ENCODE measurements around the gene CEP72.

The CEP72 gene

DNA sequence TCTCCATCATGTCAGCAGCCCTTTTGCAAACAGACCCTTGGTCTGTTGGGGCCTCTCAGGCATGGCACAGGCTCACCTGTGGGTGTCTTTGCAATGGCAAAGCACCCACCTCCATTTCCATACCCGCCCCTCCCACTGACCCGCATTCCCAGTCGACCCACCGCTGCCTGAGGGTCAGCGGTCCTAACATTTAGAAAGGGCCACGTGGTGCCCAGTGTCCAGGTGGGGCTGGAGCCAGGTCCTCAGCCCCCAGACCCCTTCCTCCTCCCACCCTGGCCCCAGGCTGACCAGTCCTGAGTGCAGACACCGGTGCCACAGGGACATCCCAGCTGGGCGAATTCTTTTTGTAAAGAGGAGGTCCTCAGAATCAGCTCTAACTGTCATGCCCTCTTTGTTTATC is 43.3 kb upstream of the CEP72 start:
- DNase-seq (ENCODE audit: extremely low read depth, low read depth): no peak
- H3K4me3 ChIP-seq (replicated peaks; ENCODE audit: low read depth, low read length): no peak overlapping the region
- TF ChIP-seq, protein P1, sequence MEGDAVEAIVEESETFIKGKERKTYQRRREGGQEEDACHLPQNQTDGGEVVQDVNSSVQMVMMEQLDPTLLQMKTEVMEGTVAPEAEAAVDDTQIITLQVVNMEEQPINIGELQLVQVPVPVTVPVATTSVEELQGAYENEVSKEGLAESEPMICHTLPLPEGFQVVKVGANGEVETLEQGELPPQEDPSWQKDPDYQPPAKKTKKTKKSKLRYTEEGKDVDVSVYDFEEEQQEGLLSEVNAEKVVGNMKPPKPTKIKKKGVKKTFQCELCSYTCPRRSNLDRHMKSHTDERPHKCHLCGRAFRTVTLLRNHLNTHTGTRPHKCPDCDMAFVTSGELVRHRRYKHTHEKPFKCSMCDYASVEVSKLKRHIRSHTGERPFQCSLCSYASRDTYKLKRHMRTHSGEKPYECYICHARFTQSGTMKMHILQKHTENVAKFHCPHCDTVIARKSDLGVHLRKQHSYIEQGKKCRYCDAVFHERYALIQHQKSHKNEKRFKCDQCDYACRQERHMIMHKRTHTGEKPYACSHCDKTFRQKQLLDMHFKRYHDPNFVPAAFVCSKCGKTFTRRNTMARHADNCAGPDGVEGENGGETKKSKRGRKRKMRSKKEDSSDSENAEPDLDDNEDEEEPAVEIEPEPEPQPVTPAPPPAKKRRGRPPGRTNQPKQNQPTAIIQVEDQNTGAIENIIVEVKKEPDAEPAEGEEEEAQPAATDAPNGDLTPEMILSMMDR (IDR thresholded peaks at IDR 0.05; ENCODE audit: low read depth, low read length, missing control alignments): no peak

DNA sequence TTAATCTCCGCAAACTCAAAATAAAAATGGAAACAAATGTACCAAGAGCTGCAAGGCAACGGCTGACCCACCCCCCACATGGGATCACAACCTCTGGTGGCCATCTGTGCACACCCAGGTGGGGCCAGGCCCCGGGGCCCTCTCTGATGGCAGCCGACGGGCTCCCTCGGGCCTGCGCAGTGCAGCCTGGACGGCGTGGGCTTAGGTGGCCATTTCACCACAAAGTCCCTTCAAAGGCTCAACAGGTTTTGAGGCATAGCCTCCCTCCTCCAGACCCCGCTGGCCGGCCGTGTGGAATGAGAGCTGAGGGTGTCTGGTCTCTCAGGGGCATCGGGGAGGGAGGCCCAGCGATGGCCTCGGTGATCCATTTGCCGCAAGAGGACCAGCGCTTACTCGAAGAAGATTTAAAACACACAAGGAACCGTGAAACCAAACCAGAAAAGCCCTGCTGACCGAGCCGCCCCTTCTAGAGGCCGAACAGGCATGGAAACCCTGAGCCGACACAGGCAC is 42.7 kb upstream of the CEP72 start:
- TF ChIP-seq, protein P1 (IDR thresholded peaks at IDR 0.05; ENCODE audit: low read depth, low read length, missing control alignments): no peak
- DNase-seq (ENCODE audit: extremely low read depth, low read depth): no peak
- no peak overlapping the region for H3K4me3 ChIP-seq (replicated peaks; ENCODE audit: low read depth, low read length)

- TF ChIP-seq, protein P1 (IDR thresholded peaks at IDR 0.05; ENCODE audit: low read depth, low read length, missing control alignments): no peak
- no peak for DNase-seq (ENCODE audit: extremely low read depth, low read depth)
- H3K4me3 ChIP-seq (replicated peaks; ENCODE audit: low read depth, low read length): no peak overlapping the region
Measured at GRCh38 chr5:569868-570361, 42.2 kb upstream of the CEP72 start.

- H3K4me3 ChIP-seq (replicated peaks; ENCODE audit: low read depth, low read length): no peak overlapping the region
- DNase-seq (ENCODE audit: extremely low read depth, low read depth): no peak
- TF ChIP-seq, protein P1 (IDR thresholded peaks at IDR 0.05; ENCODE audit: low read depth, low read length, missing control alignments): no peak
Measured at GRCh38 chr5:570446-570845, 41.7 kb upstream of the CEP72 start.

- no peak for DNase-seq (ENCODE audit: extremely low read depth, low read depth)
- TF ChIP-seq, protein P1 (IDR thresholded peaks at IDR 0.05; ENCODE audit: low read depth, low read length, missing control alignments): no peak
- no peak overlapping the region for H3K4me3 ChIP-seq (replicated peaks; ENCODE audit: low read depth, low read length)
Measured at GRCh38 chr5:570886-571285, 41.3 kb upstream of the CEP72 start.

DNA sequence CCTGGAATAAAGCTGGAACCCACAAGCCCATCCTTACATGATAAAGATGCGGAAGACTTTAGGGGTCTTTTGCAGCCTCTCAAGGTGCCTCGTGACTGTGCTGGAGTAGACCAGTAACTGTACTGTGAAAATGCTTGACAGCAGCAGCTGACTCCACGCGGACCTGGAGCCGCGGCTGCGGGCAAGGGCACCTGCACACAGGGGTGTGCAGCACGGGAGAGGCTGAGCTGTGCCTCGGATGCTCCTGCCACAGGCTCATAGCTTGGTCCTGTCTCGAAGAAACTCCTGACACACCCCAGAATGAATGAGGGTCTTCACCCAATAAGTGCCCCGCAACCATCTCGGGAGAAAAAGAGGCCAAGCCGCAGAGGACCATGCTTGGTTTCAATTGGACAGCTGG is 40.3 kb upstream of the CEP72 start:
- DNase-seq (ENCODE audit: extremely low read depth, low read depth): no peak
- TF ChIP-seq, protein P1 (IDR thresholded peaks at IDR 0.05; ENCODE audit: low read depth, low read length, missing control alignments): no peak
- no peak overlapping the region for H3K4me3 ChIP-seq (replicated peaks; ENCODE audit: low read depth, low read length)

Data from HFF-Myc (cell line).